ENCODE results near the gene RYR3.
A peak's percentile ranks its signal among the peaks of the same experiment; 100 is the strongest.

Gene RYR3

GRCh38 chr15:33580526-33580925, 269.8 kb downstream of the RYR3 start:
- no peak overlapping the region for H3K4me2 ChIP-seq (ENCODE audit: low read length, poor library complexity, severe bottlenecking)
- no peak overlapping the region for H2BK12ac ChIP-seq (ENCODE audit: low read length in 2 of 2)
- no peak overlapping the region for H4K91ac ChIP-seq (ENCODE audit: low read length)
- no peaks in the 10 kb centered on the region for H3K9me3 ChIP-seq (ENCODE audit: control insufficient read depth, low read length)
- peaks cover 3% of the 10 kb centered on the region for H3K4me1 ChIP-seq (ENCODE audit: control insufficient read depth, insufficient read depth, low read depth, low read length)
- H2AK5ac ChIP-seq (ENCODE audit: low read length, severe bottlenecking): no peak overlapping the region
- no peak overlapping the region for H2BK15ac ChIP-seq (ENCODE audit: low read depth, poor library complexity, severe bottlenecking)
- DNase-seq: no peak
- H2BK5ac ChIP-seq (ENCODE audit: low read depth, low read length, poor library complexity, severe bottlenecking): no peak overlapping the region
- H3K14ac ChIP-seq (ENCODE audit: low read length in 2 of 2): no peak overlapping the region
- no peaks in the 10 kb centered on the region for H3K79me1 ChIP-seq (replicated peaks; ENCODE audit: low read length, poor library complexity, severe bottlenecking)
- no peak overlapping the region for H3K18ac ChIP-seq (ENCODE audit: low read depth in 1 of 2, low read length in 2 of 2)
- no peak overlapping the region for H3K4me3 ChIP-seq (ENCODE audit: insufficient read depth in 1 of 2, low read depth in 1 of 2, low read length in 2 of 2)
- H3K9ac ChIP-seq (ENCODE audit: low read length): no peak overlapping the region
- no peak overlapping the region for H2AFZ ChIP-seq (ENCODE audit: low read depth, low read length)
- H3K36me3 ChIP-seq (ENCODE audit: control insufficient read depth in 1 of 2, insufficient read depth in 2 of 2, low read depth in 1 of 2, low read length in 2 of 2): peaks cover 0 to 6% of the 10 kb centered on the region in 2 experiments
- H4K8ac ChIP-seq (ENCODE audit: low read length): no peak overlapping the region
- no peak overlapping the region for H2BK120ac ChIP-seq (ENCODE audit: low read depth, low read length)
- 49% methylated on average over 2 of the region's 2 CpGs for WGBS
- no peak overlapping the region for H3K4ac ChIP-seq (ENCODE audit: low read depth in 1 of 2, low read length in 2 of 2)
- peaks cover 3 to 13% of the 10 kb centered on the region in 2 experiments for H3K27me3 ChIP-seq (ENCODE audit: control insufficient read depth in 1 of 2, insufficient read depth in 1 of 2, low read length in 2 of 2)
- H3K27ac ChIP-seq (ENCODE audit: low read length, poor library complexity, severe bottlenecking): no peak overlapping the region
- no peak overlapping the region for H3K23ac ChIP-seq (ENCODE audit: low read length in 2 of 2)

GRCh38 chr15:33581032-33581431, 270.3 kb downstream of the RYR3 start:
- H3K27ac ChIP-seq (ENCODE audit: low read length, poor library complexity, severe bottlenecking): no peak overlapping the region
- H3K9ac ChIP-seq (ENCODE audit: low read length): no peak overlapping the region
- DNase-seq: no peak
- H3K18ac ChIP-seq (ENCODE audit: low read depth in 1 of 2, low read length in 2 of 2): no peak overlapping the region
- no peak overlapping the region for H4K8ac ChIP-seq (ENCODE audit: low read length)
- H3K14ac ChIP-seq (ENCODE audit: low read length in 2 of 2): no peak overlapping the region
- H3K4me3 ChIP-seq (ENCODE audit: insufficient read depth in 1 of 2, low read depth in 1 of 2, low read length in 2 of 2): no peak overlapping the region
- H3K4ac ChIP-seq (ENCODE audit: low read depth in 1 of 2, low read length in 2 of 2): no peak overlapping the region
- no peak overlapping the region for H2BK15ac ChIP-seq (ENCODE audit: low read depth, poor library complexity, severe bottlenecking)
- H2BK12ac ChIP-seq (ENCODE audit: low read length in 2 of 2): no peak overlapping the region
- no peak overlapping the region for H2AFZ ChIP-seq (ENCODE audit: low read depth, low read length)
- no peak overlapping the region for H3K23ac ChIP-seq (ENCODE audit: low read length in 2 of 2)
- peaks cover 3% of the 10 kb centered on the region for H3K4me1 ChIP-seq (ENCODE audit: control insufficient read depth, insufficient read depth, low read depth, low read length)
- peaks cover 3 to 10% of the 10 kb centered on the region in 2 experiments for H3K27me3 ChIP-seq (ENCODE audit: control insufficient read depth in 1 of 2, insufficient read depth in 1 of 2, low read length in 2 of 2)
- no peak overlapping the region for H2BK5ac ChIP-seq (ENCODE audit: low read depth, low read length, poor library complexity, severe bottlenecking)
- peaks cover 0 to 6% of the 10 kb centered on the region in 2 experiments for H3K36me3 ChIP-seq (ENCODE audit: control insufficient read depth in 1 of 2, insufficient read depth in 2 of 2, low read depth in 1 of 2, low read length in 2 of 2)
- no peak overlapping the region for H4K91ac ChIP-seq (ENCODE audit: low read length)
- 100% methylated on average over 1 of the region's 3 CpGs for WGBS
- H3K4me2 ChIP-seq (ENCODE audit: low read length, poor library complexity, severe bottlenecking): no peak overlapping the region
- H2AK5ac ChIP-seq (ENCODE audit: low read length, severe bottlenecking): no peak overlapping the region
- no peak overlapping the region for H2BK120ac ChIP-seq (ENCODE audit: low read depth, low read length)
- H3K79me1 ChIP-seq (replicated peaks; ENCODE audit: low read length, poor library complexity, severe bottlenecking): no peaks in the 10 kb centered on the region
- H3K9me3 ChIP-seq (ENCODE audit: control insufficient read depth, low read length): no peaks in the 10 kb centered on the region

GRCh38 chr15:33584797-33585196, 274.0 kb downstream of the RYR3 start:
- Histone ChIP-seq H3K4ac (ENCODE audit: low read depth in 1 of 2, low read length in 2 of 2) (no peak overlapping the region), H3K79me1 (replicated peaks; ENCODE audit: low read length, poor library complexity, severe bottlenecking) (no peaks in the 10 kb centered on the region), H3K4me2 (ENCODE audit: low read length, poor library complexity, severe bottlenecking) (no peak overlapping the region), H3K14ac (ENCODE audit: low read length in 2 of 2) (no peak overlapping the region), H2AFZ (ENCODE audit: low read depth, low read length) (no peak overlapping the region), H3K36me3 (ENCODE audit: control insufficient read depth in 1 of 2, insufficient read depth in 2 of 2, low read depth in 1 of 2, low read length in 2 of 2) (peaks cover 0 to 8% of the 10 kb centered on the region in 2 experiments), H2BK12ac (ENCODE audit: low read length in 2 of 2) (no peak overlapping the region), H2BK120ac (ENCODE audit: low read depth, low read length) (no peak overlapping the region), H3K9ac (ENCODE audit: low read length) (peak overlapping the region; percentile 2), H3K18ac (ENCODE audit: low read depth in 1 of 2, low read length in 2 of 2) (no peak overlapping the region), H4K91ac (ENCODE audit: low read length) (no peak overlapping the region), H3K27me3 (ENCODE audit: control insufficient read depth in 1 of 2, insufficient read depth in 1 of 2, low read length in 2 of 2) (no peaks in the 10 kb centered on the region), H3K4me3 (ENCODE audit: insufficient read depth in 1 of 2, low read depth in 1 of 2, low read length in 2 of 2) (no peak overlapping the region), H3K4me1 (ENCODE audit: control insufficient read depth, insufficient read depth, low read depth, low read length) (peaks cover 3% of the 10 kb centered on the region), H3K9me3 (ENCODE audit: control insufficient read depth, low read length) (no peaks in the 10 kb centered on the region), H2BK15ac (ENCODE audit: low read depth, poor library complexity, severe bottlenecking) (no peak overlapping the region), H4K8ac (ENCODE audit: low read length) (no peak overlapping the region), H2AK5ac (ENCODE audit: low read length, severe bottlenecking) (no peak overlapping the region), H3K27ac (ENCODE audit: low read length, poor library complexity, severe bottlenecking) (no peak overlapping the region), H2BK5ac (ENCODE audit: low read depth, low read length, poor library complexity, severe bottlenecking) (no peak overlapping the region), H3K23ac (ENCODE audit: low read length in 2 of 2) (no peak overlapping the region)
- DNase-seq: no peak
- WGBS: 56% methylated on average over 8 of the region's 8 CpGs

- no peak overlapping the region for H3K27ac ChIP-seq (ENCODE audit: low read length, poor library complexity, severe bottlenecking)
- H2BK12ac ChIP-seq (ENCODE audit: low read length in 2 of 2): no peak overlapping the region
- H2AFZ ChIP-seq (ENCODE audit: low read depth, low read length): no peak overlapping the region
- peaks cover 0 to 5% of the 10 kb centered on the region in 2 experiments for H3K36me3 ChIP-seq (ENCODE audit: control insufficient read depth in 1 of 2, insufficient read depth in 2 of 2, low read depth in 1 of 2, low read length in 2 of 2)
- H3K18ac ChIP-seq (ENCODE audit: low read depth in 1 of 2, low read length in 2 of 2): no peak overlapping the region
- H3K4me3 ChIP-seq (ENCODE audit: insufficient read depth in 1 of 2, low read depth in 1 of 2, low read length in 2 of 2): no peak overlapping the region
- H4K8ac ChIP-seq (ENCODE audit: low read length): no peak overlapping the region
- no peak overlapping the region for H2BK15ac ChIP-seq (ENCODE audit: low read depth, poor library complexity, severe bottlenecking)
- no peak overlapping the region for H2AK5ac ChIP-seq (ENCODE audit: low read length, severe bottlenecking)
- H3K27me3 ChIP-seq (ENCODE audit: control insufficient read depth in 1 of 2, insufficient read depth in 1 of 2, low read length in 2 of 2): peaks cover 0 to 8% of the 10 kb centered on the region in 2 experiments
- no peaks in the 10 kb centered on the region for H3K9me3 ChIP-seq (ENCODE audit: control insufficient read depth, low read length)
- WGBS: 83% methylated on average over 16 of the region's 17 CpGs
- no peak overlapping the region for H3K9ac ChIP-seq (ENCODE audit: low read length)
- H2BK5ac ChIP-seq (ENCODE audit: low read depth, low read length, poor library complexity, severe bottlenecking): no peak overlapping the region
- H3K14ac ChIP-seq (ENCODE audit: low read length in 2 of 2): no peak overlapping the region
- no peak overlapping the region for H4K91ac ChIP-seq (ENCODE audit: low read length)
- no peaks in the 10 kb centered on the region for H3K4me1 ChIP-seq (ENCODE audit: control insufficient read depth, insufficient read depth, low read depth, low read length)
- no peak overlapping the region for H3K4me2 ChIP-seq (ENCODE audit: low read length, poor library complexity, severe bottlenecking)
- H3K23ac ChIP-seq (ENCODE audit: low read length in 2 of 2): no peak overlapping the region
- DNase-seq: no peak
- no peaks in the 10 kb centered on the region for H3K79me1 ChIP-seq (replicated peaks; ENCODE audit: low read length, poor library complexity, severe bottlenecking)
- no peak overlapping the region for H3K4ac ChIP-seq (ENCODE audit: low read depth in 1 of 2, low read length in 2 of 2)
- no peak overlapping the region for H2BK120ac ChIP-seq (ENCODE audit: low read depth, low read length)
These were observed 276.3 kb downstream of the RYR3 start for GRCh38 chr15:33586786-33587697.

All from mesenchymal stem cell (in vitro differentiated cells and primary cell).